ENCODE measurements around the gene LIG3. TPM values are rescaled to one million over a fixed set of nuclear protein-coding genes. Genes with fewer than 3 reads are reported as not detected.

Gene LIG3
- total and polyA plus RNA-seq, 2 of the 13 experiments (the other 11 are each of a cell fraction or from before 2014, with no cell fraction given) = 34.4 to 36.2 TPM

GRCh38 chr17:35051183-35051578 is 70.9 kb downstream of the LIG3 start:
- Histone ChIP-seq H3K79me2 (ENCODE audit: insufficient read depth, low read length) (peaks cover 72% of the 10 kb centered on the region), H3K9ac (ENCODE audit: insufficient read depth, low read depth, low read length) (peak overlapping the region; percentile 73), H3K4me2 (ENCODE audit: low read depth, low read length) (peak overlapping the region; percentile 89), H3K4me1 (ENCODE audit: insufficient read depth, low read length) (peaks cover 93% of the 10 kb centered on the region), H4K20me1 (ENCODE audit: insufficient read depth, low read length) (no peaks in the 10 kb centered on the region), H3K27me3 (ENCODE audit: control insufficient read depth in 1 of 2, insufficient read depth in 2 of 2, low read length in 2 of 2) (no peaks in the 10 kb centered on the region; a peak in 1 of 5 replicates), H3K9me3 (ENCODE audit: low read length) (no peaks in the 10 kb centered on the region), H3K27ac (ENCODE audit: extremely low read length, insufficient read depth, low read length) (peak overlapping the region; percentile 93), H3K36me3 (replicated peaks in 1 of 2; ENCODE audit: control insufficient read depth in 1 of 2, insufficient read depth in 2 of 2, low read length in 2 of 2) (peaks cover 1 to 7% of the 10 kb centered on the region in 2 experiments; a peak in 1 of 5 replicates), H3K4me3 (replicated peaks in 1 of 3; ENCODE audit: insufficient read depth in 1 of 3, low read depth in 2 of 3, low read length in 3 of 3) (peak overlapping the region; percentile 19 to 54 (median 50); a peak in 5 of 6 replicates), H2AFZ (ENCODE audit: low read length) (no peak overlapping the region)
- no TSS peak for BruUV-seq (replicated peaks)
- ATAC-seq (peak; percentile 79), DNase-seq (ENCODE audit: low spot score) (peak; percentile 81), FAIRE-seq (peak; percentile 49)
- ChIA-PET CTCF (ENCODE audit: low intra/inter-chr PET ratio, low total read pairs) (no interaction called here), POLR2A (interaction anchor here (0.6 to 5.0 kb wide), 9 partner anchors 8 to 89 kb away, joined by 3 to 57 read pairs (median 6); partner anchors contain the start of genes LIG3 and RFFL)
- 0% methylated on average over 2 of the region's 2 CpGs for WGBS (ENCODE audit: low lambda C conversion rate)
- intact Hi-C loops (cut with micrococcal nuclease; ENCODE audit: unreplicated experiment) = loop anchor here (1.0 kb wide), 2 partner anchors 12 to 38 kb away; partner anchors contain the start of gene RFFL
- in situ Hi-C loops (cut with HindIII; ENCODE audit: extremely low pct_ligation_motif_present, low pct_unique_long_range_greater_than_20kb) = no loop called here
- TF ChIP-seq EED (CRISPR knock-in tag; IDR thresholded peaks at IDR 0.05) = no peak
- TF ChIP-seq TFE3 (CRISPR knock-in tag; IDR thresholded peaks at IDR 0.05) = peak; percentile 85
- peak; percentile 62; the same call in 1 of the 2 replicates for TF ChIP-seq MIXL1 (CRISPR knock-in tag; IDR thresholded peaks at IDR 0.05)
- no peak for TF ChIP-seq ZBTB46 (CRISPR knock-in tag; IDR thresholded peaks at IDR 0.05; ENCODE audit: borderline replicate concordance)
- no peak for TF ChIP-seq ZNF510 (CRISPR knock-in tag; IDR thresholded peaks at IDR 0.05; ENCODE audit: low read depth)
- TF ChIP-seq ZSCAN31 (CRISPR knock-in tag; IDR thresholded peaks at IDR 0.05; ENCODE audit: low read depth) = no peak
- TF ChIP-seq ZNF496 (CRISPR knock-in tag; IDR thresholded peaks at IDR 0.05; ENCODE audit: insufficient replicate concordance) = no peak
- TF ChIP-seq SSRP1 (CRISPR knock-in tag; IDR thresholded peaks at IDR 0.05) = 0 out of 2 replicates have a peak, but pooled peaks have one; percentile 1
- TF ChIP-seq ATF6 (CRISPR knock-in tag; conservative IDR thresholded peaks at IDR 0.05) = 0 out of 2 replicates have a peak, but pooled peaks have one; percentile 24
- peak; percentile 88; the same call in 1 of the 2 replicates for TF ChIP-seq FOXO1 (CRISPR knock-in tag; IDR thresholded peaks at IDR 0.05)
- peak; percentile 70 for TF ChIP-seq NCOA2 (CRISPR knock-in tag; IDR thresholded peaks at IDR 0.05)
- no peak for TF ChIP-seq FOXJ3 (CRISPR knock-in tag; IDR thresholded peaks at IDR 0.05; ENCODE audit: borderline replicate concordance)
- TF ChIP-seq ZNF503 (CRISPR knock-in tag; IDR thresholded peaks at IDR 0.05) = no peak
- TF ChIP-seq SNRNP70 (IDR thresholded peaks at IDR 0.05; ENCODE audit: low read depth, low read length) = no peak
- no peak for TF ChIP-seq ZFX (CRISPR knock-in tag; IDR thresholded peaks at IDR 0.05; ENCODE audit: low read depth)
- no peak for TF ChIP-seq HIC2 (CRISPR knock-in tag; IDR thresholded peaks at IDR 0.05; ENCODE audit: low read depth)

All from HepG2 (cell line).